HL-60 (cell line): Measurements from ENCODE around the gene PDPN.

ENCODE experiments used
- CTCF ChIP-seq: IDR thresholded peaks from one replicate; pipeline ENCODE4 v1.5.1; 2011; ENCODE audit warnings: low read length, control low read depth, inconsistent platforms; ENCODE audit not compliant: insufficient read depth
- POLR2AphosphoS5 ChIP-seq: IDR thresholded peaks from 2 replicates; pipeline ENCODE4 v1.6.1; 2012; ENCODE audit warnings: low read depth
- REST ChIP-seq: IDR thresholded peaks from 2 replicates; pipeline ENCODE4 v1.6.1; 2012; ENCODE audit warnings: low read depth; ENCODE audit not compliant: insufficient replicate concordance
- SPI1 ChIP-seq: IDR thresholded peaks from 2 replicates; pipeline ENCODE4 v1.6.1; 2012; ENCODE audit warnings: low read depth, mild to moderate bottlenecking, borderline replicate concordance

- TF ChIP-seq CTCF: no peak
- TF ChIP-seq SPI1: no peak
- TF ChIP-seq POLR2AphosphoS5: no peak
- no peak for TF ChIP-seq REST
Measured at GRCh38 chr1:13600762-13601453, 17.3 kb downstream of the PDPN start.
